Measurements from ENCODE around the gene EEF1AKMT2. TPM values are rescaled to one million over a fixed set of nuclear protein-coding genes. Genes with fewer than 3 reads are reported as not detected.

Gene EEF1AKMT2
- total and polyA plus RNA-seq, 2 of the 13 experiments (the other 11 are each of a cell fraction or from before 2014, with no cell fraction given), result 11.3 to 19.3 TPM

- TF ChIP-seq PAF1 (CRISPR knock-in tag; IDR thresholded peaks at IDR 0.05) (no peak), ZNF703 (CRISPR knock-in tag; IDR thresholded peaks at IDR 0.05; ENCODE audit: borderline replicate concordance) (no peak), TBL1XR1 (IDR thresholded peaks at IDR 0.05; ENCODE audit: borderline replicate concordance, low read length, partially characterized antibody) (no peak), KLF12 (CRISPR knock-in tag; IDR thresholded peaks at IDR 0.05; ENCODE audit: borderline replicate concordance) (no peak), LBX2 (CRISPR knock-in tag; IDR thresholded peaks at IDR 0.05; ENCODE audit: borderline replicate concordance) (no peak), ZFP62 (CRISPR knock-in tag; IDR thresholded peaks at IDR 0.05) (no peak), PHF5A (CRISPR knock-in tag; IDR thresholded peaks at IDR 0.05; ENCODE audit: low read depth, unreplicated experiment) (no peak), AGO2 (optimal IDR thresholded peaks at IDR 0.05; ENCODE audit: low read depth, low read length) (peak; percentile 23), ARHGAP35 (CRISPR knock-in tag; IDR thresholded peaks at IDR 0.05; ENCODE audit: borderline replicate concordance) (no peak), IKZF1 (IDR thresholded peaks at IDR 0.05) (no peak), ZNF687 (CRISPR knock-in tag; IDR thresholded peaks at IDR 0.05) (peak; percentile 52), ZSCAN30 (CRISPR knock-in tag; IDR thresholded peaks at IDR 0.05) (no peak), ZNF260 (CRISPR knock-in tag; IDR thresholded peaks at IDR 0.05; ENCODE audit: borderline replicate concordance, low read depth) (no peak), ZBTB8A (CRISPR knock-in tag; IDR thresholded peaks at IDR 0.05; ENCODE audit: borderline replicate concordance, low read depth) (no peak), MEF2D (CRISPR knock-in tag; IDR thresholded peaks at IDR 0.05) (no peak), ZNF547 (CRISPR knock-in tag; IDR thresholded peaks at IDR 0.05) (no peak), TBX3 (IDR thresholded peaks at IDR 0.05; ENCODE audit: borderline replicate concordance) (no peak), CENPBD1 (CRISPR knock-in tag; IDR thresholded peaks at IDR 0.05; ENCODE audit: borderline replicate concordance, low read depth) (no peak), ZNF75D (CRISPR knock-in tag; IDR thresholded peaks at IDR 0.05; ENCODE audit: borderline replicate concordance) (no peak), ZNF644 (CRISPR knock-in tag; IDR thresholded peaks at IDR 0.05; ENCODE audit: low read depth) (no peak), NFE2L2 (IDR thresholded peaks at IDR 0.05; ENCODE audit: low read length) (no peak), DMAP1 (CRISPR knock-in tag; IDR thresholded peaks at IDR 0.05) (no peak; the same call in 1 of the 2 replicates), KDM2A (CRISPR knock-in tag; IDR thresholded peaks at IDR 0.05; ENCODE audit: borderline replicate concordance, low read depth) (peak; percentile 10; the same call in 1 of the 2 replicates), GATA4 (IDR thresholded peaks at IDR 0.05; ENCODE audit: borderline replicate concordance, low read depth) (no peak), ZNF724P (CRISPR knock-in tag; IDR thresholded peaks at IDR 0.05; ENCODE audit: borderline replicate concordance) (no peak), SRSF1 (optimal IDR thresholded peaks at IDR 0.05; ENCODE audit: low read depth, low read length) (no peak)
Observed at GRCh38 chr10:124743191-124744101, 48.2 kb downstream of the EEF1AKMT2 start (continued).
